ENCODE measurements around the gene OR4D10. TPM values are rescaled to one million over a fixed set of nuclear protein-coding genes. Genes with fewer than 3 reads are reported as not detected.

Gene OR4D10
- polyA plus RNA-seq, 2 donors, result not detected

- no peaks in the 10 kb centered on the region for H3K9me3 ChIP-seq (ENCODE audit: control insufficient read depth in 2 of 2, insufficient read depth in 1 of 2, low read depth in 1 of 2, low read length in 1 of 2)
- H3K4me3 ChIP-seq (ENCODE audit: low read depth in 1 of 2, low read length in 2 of 2), result no peak within 1 kb of the TSS
- no peaks in the 10 kb centered on the region for H3K27me3 ChIP-seq (ENCODE audit: control insufficient read depth in 1 of 2, insufficient read depth in 2 of 2, low read length in 2 of 2)
- WGBS, 2 donors, result 81% methylated on average over 2 of the region's 2 CpGs
- peaks cover 0 to 2% of the 10 kb centered on the region in 2 donors for H3K4me1 ChIP-seq (ENCODE audit: control insufficient read depth in 2 of 2, insufficient read depth in 2 of 2, low read length in 1 of 2)
- H3K36me3 ChIP-seq (ENCODE audit: control insufficient read depth in 2 of 2, insufficient read depth in 2 of 2, low read length in 1 of 2), result no peaks in the 10 kb centered on the region
- H3K27ac ChIP-seq (ENCODE audit: low read depth in 2 of 2, low read length in 1 of 2), result no peak within 1 kb of the TSS
Observed at GRCh38 chr11:59456661-59457060, 16.5 kb upstream of the OR4D10 start, which contains the start of gene OR4D6. Gene OR4D6, plus strand, starts transcription at chr11:59456961. Its CDS starts 0 bp downstream, at chr11:59456961.

- 72 to 83% methylated on average over 3 of the region's 3 CpGs for WGBS, 2 donors
- H3K27me3 ChIP-seq (ENCODE audit: control insufficient read depth in 1 of 2, insufficient read depth in 2 of 2, low read length in 2 of 2), result no peaks in the 10 kb centered on the region
- H3K4me3 ChIP-seq (ENCODE audit: low read depth in 1 of 2, low read length in 2 of 2), result no peak overlapping the region
- H3K9me3 ChIP-seq (ENCODE audit: control insufficient read depth in 2 of 2, insufficient read depth in 1 of 2, low read depth in 1 of 2, low read length in 1 of 2), result no peaks in the 10 kb centered on the region
- no peaks in the 10 kb centered on the region for H3K36me3 ChIP-seq (ENCODE audit: control insufficient read depth in 2 of 2, insufficient read depth in 2 of 2, low read length in 1 of 2)
- no peak overlapping the region for H3K27ac ChIP-seq (ENCODE audit: low read depth in 2 of 2, low read length in 1 of 2)
- peaks cover 0 to 2% of the 10 kb centered on the region in 2 donors for H3K4me1 ChIP-seq (ENCODE audit: control insufficient read depth in 2 of 2, insufficient read depth in 2 of 2, low read length in 1 of 2)
Observed at GRCh38 chr11:59459916-59460315, 13.2 kb upstream of the OR4D10 start.

- H3K4me3 ChIP-seq (ENCODE audit: low read depth in 1 of 2, low read length in 2 of 2), result no peak overlapping the region
- H3K27ac ChIP-seq (ENCODE audit: low read depth in 2 of 2, low read length in 1 of 2), result no peak overlapping the region
- WGBS, 2 donors, result 36 to 44% methylated on average over 5 of the region's 5 CpGs
- no peaks in the 10 kb centered on the region for H3K9me3 ChIP-seq (ENCODE audit: control insufficient read depth in 2 of 2, insufficient read depth in 1 of 2, low read depth in 1 of 2, low read length in 1 of 2)
- H3K36me3 ChIP-seq (ENCODE audit: control insufficient read depth in 2 of 2, insufficient read depth in 2 of 2, low read length in 1 of 2), result no peaks in the 10 kb centered on the region
- H3K27me3 ChIP-seq (ENCODE audit: control insufficient read depth in 1 of 2, insufficient read depth in 2 of 2, low read length in 2 of 2), result no peaks in the 10 kb centered on the region
- H3K4me1 ChIP-seq (ENCODE audit: control insufficient read depth in 2 of 2, insufficient read depth in 2 of 2, low read length in 1 of 2), result no peaks in the 10 kb centered on the region
Observed at GRCh38 chr11:59463190-59463641, 9.9 kb upstream of the OR4D10 start.

- 61 to 62% methylated on average over 9 of the region's 9 CpGs for WGBS, 2 donors
- Histone ChIP-seq H3K27me3 (ENCODE audit: control insufficient read depth in 1 of 2, insufficient read depth in 2 of 2, low read length in 2 of 2) (no peaks in the 10 kb centered on the region), H3K36me3 (ENCODE audit: control insufficient read depth in 2 of 2, insufficient read depth in 2 of 2, low read length in 1 of 2) (no peaks in the 10 kb centered on the region), H3K4me1 (ENCODE audit: control insufficient read depth in 2 of 2, insufficient read depth in 2 of 2, low read length in 1 of 2) (no peaks in the 10 kb centered on the region), H3K9me3 (ENCODE audit: control insufficient read depth in 2 of 2, insufficient read depth in 1 of 2, low read depth in 1 of 2, low read length in 1 of 2) (no peaks in the 10 kb centered on the region), H3K27ac (ENCODE audit: low read depth in 2 of 2, low read length in 1 of 2) (no peak overlapping the region), H3K4me3 (ENCODE audit: low read depth in 1 of 2, low read length in 2 of 2) (no peak overlapping the region)
Observed at GRCh38 chr11:59475176-59475575, 2.1 kb downstream of the OR4D10 start.

GRCh38 chr11:59479906-59480305 lies 6.8 kb downstream of the OR4D10 start:
- Histone ChIP-seq H3K4me1 (ENCODE audit: control insufficient read depth in 2 of 2, insufficient read depth in 2 of 2, low read length in 1 of 2) (no peaks in the 10 kb centered on the region), H3K27ac (ENCODE audit: low read depth in 2 of 2, low read length in 1 of 2) (no peak overlapping the region), H3K4me3 (ENCODE audit: low read depth in 1 of 2, low read length in 2 of 2) (no peak overlapping the region), H3K36me3 (ENCODE audit: control insufficient read depth in 2 of 2, insufficient read depth in 2 of 2, low read length in 1 of 2) (no peaks in the 10 kb centered on the region), H3K27me3 (ENCODE audit: control insufficient read depth in 1 of 2, insufficient read depth in 2 of 2, low read length in 2 of 2) (no peaks in the 10 kb centered on the region), H3K9me3 (ENCODE audit: control insufficient read depth in 2 of 2, insufficient read depth in 1 of 2, low read depth in 1 of 2, low read length in 1 of 2) (no peaks in the 10 kb centered on the region)

GRCh38 chr11:59480359-59480758 lies 7.2 kb downstream of the OR4D10 start:
- no peaks in the 10 kb centered on the region for H3K9me3 ChIP-seq (ENCODE audit: control insufficient read depth in 2 of 2, insufficient read depth in 1 of 2, low read depth in 1 of 2, low read length in 1 of 2)

GRCh38 chr11:59501931-59502330 lies 28.8 kb downstream of the OR4D10 start:
- 47 to 81% methylated on average over 1 of the region's 1 CpG for WGBS, 2 donors
- Histone ChIP-seq H3K9me3 (ENCODE audit: control insufficient read depth in 2 of 2, insufficient read depth in 1 of 2, low read depth in 1 of 2, low read length in 1 of 2) (no peaks in the 10 kb centered on the region), H3K27ac (ENCODE audit: low read depth in 2 of 2, low read length in 1 of 2) (no peak overlapping the region), H3K36me3 (ENCODE audit: control insufficient read depth in 2 of 2, insufficient read depth in 2 of 2, low read length in 1 of 2) (no peaks in the 10 kb centered on the region), H3K4me3 (ENCODE audit: low read depth in 1 of 2, low read length in 2 of 2) (no peak overlapping the region), H3K27me3 (ENCODE audit: control insufficient read depth in 1 of 2, insufficient read depth in 2 of 2, low read length in 2 of 2) (no peaks in the 10 kb centered on the region), H3K4me1 (ENCODE audit: control insufficient read depth in 2 of 2, insufficient read depth in 2 of 2, low read length in 1 of 2) (no peaks in the 10 kb centered on the region)

More at GRCh38 chr11:59480359-59480758, 7.2 kb downstream of the OR4D10 start:
- H3K27me3 ChIP-seq (ENCODE audit: control insufficient read depth in 1 of 2, insufficient read depth in 2 of 2, low read length in 2 of 2), result no peaks in the 10 kb centered on the region
- no peak overlapping the region for H3K27ac ChIP-seq (ENCODE audit: low read depth in 2 of 2, low read length in 1 of 2)
- WGBS, 2 donors, result 81 to 86% methylated on average over 3 of the region's 3 CpGs
- H3K36me3 ChIP-seq (ENCODE audit: control insufficient read depth in 2 of 2, insufficient read depth in 2 of 2, low read length in 1 of 2), result no peaks in the 10 kb centered on the region
- no peak overlapping the region for H3K4me3 ChIP-seq (ENCODE audit: low read depth in 1 of 2, low read length in 2 of 2)
- H3K4me1 ChIP-seq (ENCODE audit: control insufficient read depth in 2 of 2, insufficient read depth in 2 of 2, low read length in 1 of 2), result no peaks in the 10 kb centered on the region

- Histone ChIP-seq H3K4me3 (ENCODE audit: low read depth in 1 of 2, low read length in 2 of 2) (no peak within 1 kb of the TSS), H3K9me3 (ENCODE audit: control insufficient read depth in 2 of 2, insufficient read depth in 1 of 2, low read depth in 1 of 2, low read length in 1 of 2) (no peaks in the 10 kb centered on the region), H3K27me3 (ENCODE audit: control insufficient read depth in 1 of 2, insufficient read depth in 2 of 2, low read length in 2 of 2) (no peaks in the 10 kb centered on the region), H3K4me1 (ENCODE audit: control insufficient read depth in 2 of 2, insufficient read depth in 2 of 2, low read length in 1 of 2) (no peaks in the 10 kb centered on the region), H3K27ac (ENCODE audit: low read depth in 2 of 2, low read length in 1 of 2) (no peak within 1 kb of the TSS), H3K36me3 (ENCODE audit: control insufficient read depth in 2 of 2, insufficient read depth in 2 of 2, low read length in 1 of 2) (no peaks in the 10 kb centered on the region)
Observed at GRCh38 chr11:59503276-59503675, 30.2 kb downstream of the OR4D10 start, which contains the start of gene OR4D11. Gene OR4D11, plus strand, starts transcription at chr11:59503576. Its CDS starts 0 bp downstream, at chr11:59503576.

- H3K27me3 ChIP-seq (ENCODE audit: control insufficient read depth in 1 of 2, insufficient read depth in 2 of 2, low read length in 2 of 2), result no peaks in the 10 kb centered on the region
Observed at GRCh38 chr11:59510941-59511589, 38.0 kb downstream of the OR4D10 start, which contains the start of gene OR4D9. Gene OR4D9, plus strand, starts transcription at chr11:59511539. Its CDS starts 3,374 bp downstream, at chr11:59514913.

GRCh38 chr11:59511675-59512074 lies 38.6 kb downstream of the OR4D10 start:
- Histone ChIP-seq H3K4me3 (ENCODE audit: low read depth in 1 of 2, low read length in 2 of 2) (no peak overlapping the region), H3K9me3 (ENCODE audit: control insufficient read depth in 2 of 2, insufficient read depth in 1 of 2, low read depth in 1 of 2, low read length in 1 of 2) (no peaks in the 10 kb centered on the region), H3K27me3 (ENCODE audit: control insufficient read depth in 1 of 2, insufficient read depth in 2 of 2, low read length in 2 of 2) (no peaks in the 10 kb centered on the region), H3K4me1 (ENCODE audit: control insufficient read depth in 2 of 2, insufficient read depth in 2 of 2, low read length in 1 of 2) (no peaks in the 10 kb centered on the region), H3K36me3 (ENCODE audit: control insufficient read depth in 2 of 2, insufficient read depth in 2 of 2, low read length in 1 of 2) (no peaks in the 10 kb centered on the region), H3K27ac (ENCODE audit: low read depth in 2 of 2, low read length in 1 of 2) (no peak overlapping the region)
- 78 to 81% methylated on average over 1 of the region's 1 CpG for WGBS, 2 donors

More at GRCh38 chr11:59510941-59511589, 38.0 kb downstream of the OR4D10 start, which contains the start of gene OR4D9:
- no peak within 1 kb of the TSS for H3K27ac ChIP-seq (ENCODE audit: low read depth in 2 of 2, low read length in 1 of 2)
- no peak within 1 kb of the TSS for H3K4me3 ChIP-seq (ENCODE audit: low read depth in 1 of 2, low read length in 2 of 2)
- WGBS, 2 donors, result 42 to 49% methylated on average over 2 of the region's 2 CpGs
- no peaks in the 10 kb centered on the region for H3K9me3 ChIP-seq (ENCODE audit: control insufficient read depth in 2 of 2, insufficient read depth in 1 of 2, low read depth in 1 of 2, low read length in 1 of 2)
- H3K36me3 ChIP-seq (ENCODE audit: control insufficient read depth in 2 of 2, insufficient read depth in 2 of 2, low read length in 1 of 2), result no peaks in the 10 kb centered on the region
- H3K4me1 ChIP-seq (ENCODE audit: control insufficient read depth in 2 of 2, insufficient read depth in 2 of 2, low read length in 1 of 2), result no peaks in the 10 kb centered on the region

Data from esophagus (tissue), 2 donors.